H1 (cell line): ENCODE measurements around the gene SPACA7. TPM values are rescaled to one million over a fixed set of nuclear protein-coding genes. Genes with fewer than 3 reads are reported as not detected.

Experiments used
- CEBPB ChIP-seq: IDR thresholded peaks from 2 replicates; pipeline ENCODE4 v1.6.1; 2012; ENCODE audit warnings: low read depth, low read length
- SIRT6 ChIP-seq: IDR thresholded peaks from one replicate; pipeline ENCODE4 v1.7.1; 2012; ENCODE audit warnings: low read length, inconsistent platforms
- polyA plus RNA-seq, 7 experiments: library from polyadenylated mRNA; depleted of rRNA in 3 of 7; stranded (reverse) in 5 of 7; unstranded in 2 of 7; fragments of >200 nt in 5 of 7; fragments of 200-250 nt in 2 of 7; gene quantifications; 1 replicate in 5 of 7; 2 replicates in 1 of 7; 4 replicates in 1 of 7; pipeline versions ENCODE4 v1.2.1 to v1.2.3, GENCODE V29; 2011 to 2013; ENCODE audit warnings: missing spikeins in 2 of 7, mixed read lengths in 2 of 7
- total RNA-seq: library from RNA; stranded (reverse); fragmentation: NEBNext Ultra II Directional; extraction: Animal tissue kit (Norgen Biotek cat#: 25700); gene quantifications from 2 replicates; pipeline ENCODE4 v1.2.1, GENCODE V29; 2021
- TF ChIP-seq, protein P1 (sequence below): fragments of 300-600 bp; sonication (generic); IDR thresholded peaks from 2 replicates; pipeline ENCODE4 v1.7.1; 2012; ENCODE audit warnings: low read length, moderate library complexity, mild to moderate bottlenecking, inconsistent platforms; ENCODE audit not compliant: insufficient replicate concordance
- TF ChIP-seq, protein P2 (sequence below): IDR thresholded peaks from 2 replicates; pipeline ENCODE4 v1.6.1; 2011; ENCODE audit warnings: low read length, improper control_type of control experiment

Gene SPACA7
- total and polyA plus RNA-seq, 2 of the 8 experiments (the other 6 are each of a cell fraction or from before 2014, with no cell fraction given): not detected

GRCh38 chr13:112356190-112356589 is 20.0 kb upstream of the SPACA7 start (continued):
- TF ChIP-seq, protein P1, sequence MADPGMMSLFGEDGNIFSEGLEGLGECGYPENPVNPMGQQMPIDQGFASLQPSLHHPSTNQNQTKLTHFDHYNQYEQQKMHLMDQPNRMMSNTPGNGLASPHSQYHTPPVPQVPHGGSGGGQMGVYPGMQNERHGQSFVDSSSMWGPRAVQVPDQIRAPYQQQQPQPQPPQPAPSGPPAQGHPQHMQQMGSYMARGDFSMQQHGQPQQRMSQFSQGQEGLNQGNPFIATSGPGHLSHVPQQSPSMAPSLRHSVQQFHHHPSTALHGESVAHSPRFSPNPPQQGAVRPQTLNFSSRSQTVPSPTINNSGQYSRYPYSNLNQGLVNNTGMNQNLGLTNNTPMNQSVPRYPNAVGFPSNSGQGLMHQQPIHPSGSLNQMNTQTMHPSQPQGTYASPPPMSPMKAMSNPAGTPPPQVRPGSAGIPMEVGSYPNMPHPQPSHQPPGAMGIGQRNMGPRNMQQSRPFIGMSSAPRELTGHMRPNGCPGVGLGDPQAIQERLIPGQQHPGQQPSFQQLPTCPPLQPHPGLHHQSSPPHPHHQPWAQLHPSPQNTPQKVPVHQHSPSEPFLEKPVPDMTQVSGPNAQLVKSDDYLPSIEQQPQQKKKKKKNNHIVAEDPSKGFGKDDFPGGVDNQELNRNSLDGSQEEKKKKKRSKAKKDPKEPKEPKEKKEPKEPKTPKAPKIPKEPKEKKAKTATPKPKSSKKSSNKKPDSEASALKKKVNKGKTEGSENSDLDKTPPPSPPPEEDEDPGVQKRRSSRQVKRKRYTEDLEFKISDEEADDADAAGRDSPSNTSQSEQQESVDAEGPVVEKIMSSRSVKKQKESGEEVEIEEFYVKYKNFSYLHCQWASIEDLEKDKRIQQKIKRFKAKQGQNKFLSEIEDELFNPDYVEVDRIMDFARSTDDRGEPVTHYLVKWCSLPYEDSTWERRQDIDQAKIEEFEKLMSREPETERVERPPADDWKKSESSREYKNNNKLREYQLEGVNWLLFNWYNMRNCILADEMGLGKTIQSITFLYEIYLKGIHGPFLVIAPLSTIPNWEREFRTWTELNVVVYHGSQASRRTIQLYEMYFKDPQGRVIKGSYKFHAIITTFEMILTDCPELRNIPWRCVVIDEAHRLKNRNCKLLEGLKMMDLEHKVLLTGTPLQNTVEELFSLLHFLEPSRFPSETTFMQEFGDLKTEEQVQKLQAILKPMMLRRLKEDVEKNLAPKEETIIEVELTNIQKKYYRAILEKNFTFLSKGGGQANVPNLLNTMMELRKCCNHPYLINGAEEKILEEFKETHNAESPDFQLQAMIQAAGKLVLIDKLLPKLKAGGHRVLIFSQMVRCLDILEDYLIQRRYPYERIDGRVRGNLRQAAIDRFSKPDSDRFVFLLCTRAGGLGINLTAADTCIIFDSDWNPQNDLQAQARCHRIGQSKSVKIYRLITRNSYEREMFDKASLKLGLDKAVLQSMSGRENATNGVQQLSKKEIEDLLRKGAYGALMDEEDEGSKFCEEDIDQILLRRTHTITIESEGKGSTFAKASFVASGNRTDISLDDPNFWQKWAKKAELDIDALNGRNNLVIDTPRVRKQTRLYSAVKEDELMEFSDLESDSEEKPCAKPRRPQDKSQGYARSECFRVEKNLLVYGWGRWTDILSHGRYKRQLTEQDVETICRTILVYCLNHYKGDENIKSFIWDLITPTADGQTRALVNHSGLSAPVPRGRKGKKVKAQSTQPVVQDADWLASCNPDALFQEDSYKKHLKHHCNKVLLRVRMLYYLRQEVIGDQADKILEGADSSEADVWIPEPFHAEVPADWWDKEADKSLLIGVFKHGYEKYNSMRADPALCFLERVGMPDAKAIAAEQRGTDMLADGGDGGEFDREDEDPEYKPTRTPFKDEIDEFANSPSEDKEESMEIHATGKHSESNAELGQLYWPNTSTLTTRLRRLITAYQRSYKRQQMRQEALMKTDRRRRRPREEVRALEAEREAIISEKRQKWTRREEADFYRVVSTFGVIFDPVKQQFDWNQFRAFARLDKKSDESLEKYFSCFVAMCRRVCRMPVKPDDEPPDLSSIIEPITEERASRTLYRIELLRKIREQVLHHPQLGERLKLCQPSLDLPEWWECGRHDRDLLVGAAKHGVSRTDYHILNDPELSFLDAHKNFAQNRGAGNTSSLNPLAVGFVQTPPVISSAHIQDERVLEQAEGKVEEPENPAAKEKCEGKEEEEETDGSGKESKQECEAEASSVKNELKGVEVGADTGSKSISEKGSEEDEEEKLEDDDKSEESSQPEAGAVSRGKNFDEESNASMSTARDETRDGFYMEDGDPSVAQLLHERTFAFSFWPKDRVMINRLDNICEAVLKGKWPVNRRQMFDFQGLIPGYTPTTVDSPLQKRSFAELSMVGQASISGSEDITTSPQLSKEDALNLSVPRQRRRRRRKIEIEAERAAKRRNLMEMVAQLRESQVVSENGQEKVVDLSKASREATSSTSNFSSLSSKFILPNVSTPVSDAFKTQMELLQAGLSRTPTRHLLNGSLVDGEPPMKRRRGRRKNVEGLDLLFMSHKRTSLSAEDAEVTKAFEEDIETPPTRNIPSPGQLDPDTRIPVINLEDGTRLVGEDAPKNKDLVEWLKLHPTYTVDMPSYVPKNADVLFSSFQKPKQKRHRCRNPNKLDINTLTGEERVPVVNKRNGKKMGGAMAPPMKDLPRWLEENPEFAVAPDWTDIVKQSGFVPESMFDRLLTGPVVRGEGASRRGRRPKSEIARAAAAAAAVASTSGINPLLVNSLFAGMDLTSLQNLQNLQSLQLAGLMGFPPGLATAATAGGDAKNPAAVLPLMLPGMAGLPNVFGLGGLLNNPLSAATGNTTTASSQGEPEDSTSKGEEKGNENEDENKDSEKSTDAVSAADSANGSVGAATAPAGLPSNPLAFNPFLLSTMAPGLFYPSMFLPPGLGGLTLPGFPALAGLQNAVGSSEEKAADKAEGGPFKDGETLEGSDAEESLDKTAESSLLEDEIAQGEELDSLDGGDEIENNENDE: no peak
- TF ChIP-seq, protein P2, sequence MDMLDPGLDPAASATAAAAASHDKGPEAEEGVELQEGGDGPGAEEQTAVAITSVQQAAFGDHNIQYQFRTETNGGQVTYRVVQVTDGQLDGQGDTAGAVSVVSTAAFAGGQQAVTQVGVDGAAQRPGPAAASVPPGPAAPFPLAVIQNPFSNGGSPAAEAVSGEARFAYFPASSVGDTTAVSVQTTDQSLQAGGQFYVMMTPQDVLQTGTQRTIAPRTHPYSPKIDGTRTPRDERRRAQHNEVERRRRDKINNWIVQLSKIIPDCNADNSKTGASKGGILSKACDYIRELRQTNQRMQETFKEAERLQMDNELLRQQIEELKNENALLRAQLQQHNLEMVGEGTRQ: no peak
- no peak for TF ChIP-seq SIRT6
- no peak for TF ChIP-seq CEBPB
